Esophagus muscularis mucosa (tissue), 4 donors: ENCODE results near the gene NCKAP5. TPM values are rescaled to one million over a fixed set of nuclear protein-coding genes. Genes with fewer than 3 reads are reported as not detected.

Experiments
- DNase-seq: peaks from one replicate; pipeline ENCODE4 v3.0.0-alpha.2; 2017; ENCODE audit errors: extremely low spot score
- H3K27ac ChIP-seq, 4 donors: fragments of 200-600 bp; sonication (generic); replicated peaks in 1 of 4; 1 replicate in 3 of 4; 2 replicates in 1 of 4; pipeline ENCODE4 v1.5.1; 2016 to 2019; ENCODE audit warnings: mild to moderate bottlenecking in 1 of 4
- H3K27me3 ChIP-seq, 4 donors: fragments of 200-600 bp; sonication (generic); one replicate each; pipeline versions ENCODE4 v1.5.1 to v1.6.0; 2016 to 2019
- H3K36me3 ChIP-seq, 4 donors: fragments of 200-600 bp; sonication (generic); one replicate each; pipeline ENCODE4 v1.5.1; 2016 to 2019
- H3K4me1 ChIP-seq, 4 donors: fragments of 200-600 bp; sonication (generic); one replicate each; pipeline ENCODE4 v1.5.1; 2016 to 2019
- H3K4me3 ChIP-seq, 4 donors: fragments of 200-600 bp; sonication (generic); 1 replicate in 2 of 4; 2 replicates in 2 of 4; pipeline ENCODE4 v1.5.1; 2016 to 2019; ENCODE audit warnings: mild to moderate bottlenecking in 4 of 4, moderate library complexity in 1 of 4
- H3K9me3 ChIP-seq, 4 donors: fragments of 200-600 bp; sonication (generic); 1 replicate in 3 of 4; 2 replicates in 1 of 4; pipeline ENCODE4 v1.5.1; 2016 to 2019
- CTCF ChIP-seq, 3 experiments: fragments of 200-600 bp in 2 of 3; fragments of 450-650 bp in 1 of 3; sonication (generic) in 2 of 3; IDR thresholded peaks; one replicate each; pipeline ENCODE4 v1.5.1; 2017 to 2019; ENCODE audit warnings: antibody characterized with exemption in 3 of 3, mild to moderate bottlenecking in 2 of 3, moderate library complexity in 1 of 3
- EP300 ChIP-seq: sonication (generic); formaldehyde crosslinking; IDR thresholded peaks from one replicate; pipeline ENCODE4 v1.6.1; 2017; ENCODE audit warnings: antibody characterized with exemption
- POLR2A ChIP-seq: fragments of 450-650 bp; IDR thresholded peaks from one replicate; pipeline ENCODE4 v1.6.1; 2017; ENCODE audit warnings: antibody characterized with exemption, moderate library complexity, mild to moderate bottlenecking, low read depth
- POLR2AphosphoS5 ChIP-seq, 2 donors: sonication (generic); formaldehyde crosslinking; IDR thresholded peaks; one replicate each; pipeline ENCODE4 v1.6.1; 2017; ENCODE audit warnings: antibody characterized with exemption in 2 of 2
- WGBS: methylation state at CpG from one replicate; pipeline ENCODE4 v1.1.5; 2018; 5-methylcytosine and 5-hydroxymethylcytosine counted together
- intact Hi-C: fragments of 100-400 bp; cut with DNase I; formaldehyde crosslinking; loops from one replicate; pipeline ENCODE4 v1.15.1; 2023
- total RNA-seq, 4 donors: library from RNA; depleted of rRNA; stranded (reverse); fragments of >200 nt; gene quantifications; one replicate each; pipeline versions ENCODE4 v1.1.0 to v1.2.1, GENCODE V29; 2016

Gene NCKAP5
- total RNA-seq, 4 donors from 2014 or later, result 0.33 to 1.8 (median 1.0) TPM

- WGBS, result 84% methylated on average over 2 of the region's 2 CpGs
- H3K27ac ChIP-seq, result no peak overlapping the region
- H3K36me3 ChIP-seq, result no peaks in the 10 kb centered on the region
- H3K4me1 ChIP-seq, result no peaks in the 10 kb centered on the region
- H3K27me3 ChIP-seq, result peaks cover 0 to 17% (median 0%) of the 10 kb centered on the region in 4 donors
- H3K4me3 ChIP-seq, result no peak overlapping the region
- no peak for DNase-seq
- H3K9me3 ChIP-seq, result no peaks in the 10 kb centered on the region
- intact Hi-C loops, result no loop called here
- no peak for TF ChIP-seq CTCF (IDR thresholded peaks at IDR 0.05)
- TF ChIP-seq POLR2A, result no peak
- TF ChIP-seq POLR2AphosphoS5 (IDR thresholded peaks at IDR 0.05), result no peak
- TF ChIP-seq EP300, result no peak
Measured at GRCh38 chr2:132642415-132642814, 925.8 kb downstream of the NCKAP5 start.

GRCh38 chr2:132641819-132642218 lies 926.4 kb downstream of the NCKAP5 start:
- Histone ChIP-seq H3K27me3 (peaks cover 0 to 13% (median 0%) of the 10 kb centered on the region in 4 donors), H3K27ac (no peak overlapping the region), H3K9me3 (no peaks in the 10 kb centered on the region), H3K36me3 (no peaks in the 10 kb centered on the region), H3K4me1 (peaks cover 0 to 2% (median under 1%) of the 10 kb centered on the region in 4 donors), H3K4me3 (no peak overlapping the region)
- intact Hi-C loops, result no loop called here
- DNase-seq, result no peak
- TF ChIP-seq POLR2A, result no peak
- no peak for TF ChIP-seq EP300
- TF ChIP-seq POLR2AphosphoS5 (IDR thresholded peaks at IDR 0.05), result no peak
- TF ChIP-seq CTCF (IDR thresholded peaks at IDR 0.05), result no peak

- Histone ChIP-seq H3K4me3 (no peak overlapping the region), H3K4me1 (peaks cover 0 to 13% (median 10%) of the 10 kb centered on the region in 4 donors), H3K9me3 (no peaks in the 10 kb centered on the region), H3K27me3 (peaks cover 0 to under 1% (median 0%) of the 10 kb centered on the region in 4 donors), H3K36me3 (no peaks in the 10 kb centered on the region), H3K27ac (no peak overlapping the region)
- TF ChIP-seq POLR2A, result no peak
- TF ChIP-seq POLR2AphosphoS5 (IDR thresholded peaks at IDR 0.05), result no peak
- no peak for TF ChIP-seq EP300
- no peak for TF ChIP-seq CTCF (IDR thresholded peaks at IDR 0.05)
- no peak for DNase-seq
- intact Hi-C loops, result no loop called here
Measured at GRCh38 chr2:132640116-132640515, 928.1 kb downstream of the NCKAP5 start.

- TF ChIP-seq CTCF (IDR thresholded peaks at IDR 0.05), result no peak
- no peak for TF ChIP-seq POLR2AphosphoS5 (IDR thresholded peaks at IDR 0.05)
- TF ChIP-seq POLR2A, result no peak
- no peak for TF ChIP-seq EP300
- H3K4me1 ChIP-seq, result peaks cover 0 to 13% (median 10%) of the 10 kb centered on the region in 4 donors
- no peaks in the 10 kb centered on the region for H3K36me3 ChIP-seq
- H3K4me3 ChIP-seq, result no peak overlapping the region
- H3K27ac ChIP-seq, result no peak overlapping the region
- 90% methylated on average over 5 of the region's 5 CpGs for WGBS
- no peaks in the 10 kb centered on the region for H3K27me3 ChIP-seq
- intact Hi-C loops, result no loop called here
- DNase-seq, result no peak
- no peaks in the 10 kb centered on the region for H3K9me3 ChIP-seq
Measured at GRCh38 chr2:132638313-132639040, 929.8 kb downstream of the NCKAP5 start.

GRCh38 chr2:132636346-132636745 lies 931.9 kb downstream of the NCKAP5 start:
- Histone ChIP-seq H3K4me1 (peaks cover 0 to 30% (median 27%) of the 10 kb centered on the region in 4 donors), H3K27ac (no peak overlapping the region), H3K27me3 (no peaks in the 10 kb centered on the region), H3K9me3 (no peaks in the 10 kb centered on the region), H3K36me3 (no peaks in the 10 kb centered on the region), H3K4me3 (no peak overlapping the region)
- no peak for DNase-seq
- intact Hi-C loops, result no loop called here
- TF ChIP-seq CTCF (IDR thresholded peaks at IDR 0.05) (no peak), POLR2AphosphoS5 (IDR thresholded peaks at IDR 0.05) (no peak), POLR2A (no peak), EP300 (no peak)
- WGBS, result 45% methylated on average over 1 of the region's 1 CpG
